IPS-20b (cell line): ENCODE measurements around the gene UCHL1.
"Not testable (repeated sequence)": the region's sequence is repeated elsewhere in the genome, so short reads cannot be mapped to it uniquely, and the experiment has no call there.

Source experiments
- H3K27ac ChIP-seq: one replicate; pipeline ENCODE4 v1.5.1; 2013; ENCODE audit warnings: low read length
- H3K27me3 ChIP-seq: 2 replicates; pipeline ENCODE4 v1.6.1; 2013; ENCODE audit warnings: mild to moderate bottlenecking, low read length, inconsistent platforms; ENCODE audit not compliant: insufficient read depth
- H3K36me3 ChIP-seq: 2 replicates; pipeline ENCODE4 v1.6.1; 2013; ENCODE audit warnings: low read depth, mild to moderate bottlenecking, inconsistent platforms, low read length, moderate library complexity; ENCODE audit not compliant: insufficient read depth
- H3K4me1 ChIP-seq: 2 replicates; pipeline ENCODE4 v1.6.1; 2013; ENCODE audit warnings: mild to moderate bottlenecking, control low read depth, inconsistent platforms, low read length, moderate library complexity; ENCODE audit not compliant: insufficient read depth
- H3K4me3 ChIP-seq: 2 replicates; pipeline ENCODE4 v1.5.1; 2013; ENCODE audit warnings: mild to moderate bottlenecking, low read length, inconsistent platforms
- H3K9ac ChIP-seq: 2 replicates; pipeline ENCODE4 v1.6.1; 2013; ENCODE audit warnings: low read depth, mild to moderate bottlenecking, inconsistent platforms, low read length, moderate library complexity
- H3K9me3 ChIP-seq: 2 replicates; pipeline ENCODE4 v1.6.1; 2013; ENCODE audit warnings: mild to moderate bottlenecking, low read depth, low read length, inconsistent platforms; ENCODE audit not compliant: insufficient read depth

Gene UCHL1

DNA sequence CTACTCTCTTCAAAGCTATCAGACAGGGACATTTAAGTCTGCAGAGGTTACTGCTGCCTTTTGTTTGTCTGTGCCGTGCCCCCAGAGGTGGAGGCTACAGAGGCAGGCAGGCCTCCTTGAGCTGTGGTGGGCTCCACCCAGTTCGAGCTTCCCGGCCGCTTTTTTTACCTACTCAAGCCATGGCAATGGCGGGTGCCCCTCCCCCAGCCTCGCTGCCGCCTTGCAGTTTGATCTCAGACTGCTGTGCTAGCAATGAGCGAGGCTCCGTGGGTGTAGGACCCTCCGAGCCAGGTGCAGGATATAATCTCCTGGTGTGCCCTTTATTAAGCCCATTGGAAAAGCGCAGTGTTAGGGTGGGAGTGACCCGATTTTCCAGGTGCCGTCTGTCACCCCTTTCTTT, 19.2 kb downstream of the UCHL1 start:
- H3K36me3 ChIP-seq, H3K4me1 ChIP-seq, H3K27ac ChIP-seq, H3K4me3 ChIP-seq, H3K27me3 ChIP-seq, H3K9ac ChIP-seq, H3K9me3 ChIP-seq: not testable (repeated sequence)

DNA sequence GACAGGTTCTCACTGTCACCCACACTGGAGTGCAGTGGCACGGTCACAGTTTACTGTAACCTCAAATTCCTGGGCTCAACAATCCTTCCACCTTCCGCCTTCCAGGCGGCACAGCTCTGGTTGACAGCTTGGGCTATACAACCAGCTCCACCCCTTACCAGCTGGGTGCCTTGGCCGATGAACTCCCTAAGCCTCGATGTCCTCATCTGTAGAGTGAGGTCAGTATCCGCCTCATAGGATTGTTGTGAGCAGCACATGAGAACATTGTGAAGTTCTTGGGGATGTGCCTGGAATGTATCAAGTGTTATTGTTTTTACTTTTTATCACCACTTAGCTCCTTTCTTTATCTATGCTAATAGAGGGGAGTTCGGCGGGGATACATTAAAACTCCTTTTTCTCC, 23.3 kb downstream of the UCHL1 start:
- Histone ChIP-seq H3K27me3 (no peaks in the 10 kb centered on the region), H3K36me3 (no peaks in the 10 kb centered on the region), H3K4me3 (no peak overlapping the region), H3K9ac (no peak overlapping the region), H3K9me3 (peaks cover 6% of the 10 kb centered on the region; the same call in 1 of the 2 replicates), H3K27ac (no peak overlapping the region), H3K4me1 (no peaks in the 10 kb centered on the region)

GRCh38 chr4:41281038-41281634, 24.4 kb downstream of the UCHL1 start:
- Histone ChIP-seq H3K4me3 (no peak overlapping the region), H3K27me3 (no peaks in the 10 kb centered on the region), H3K36me3 (no peaks in the 10 kb centered on the region), H3K27ac (no peak overlapping the region), H3K4me1 (no peaks in the 10 kb centered on the region), H3K9me3 (peaks cover 5% of the 10 kb centered on the region; the same call in 1 of the 2 replicates), H3K9ac (no peak overlapping the region)

GRCh38 chr4:41282366-41282765, 25.6 kb downstream of the UCHL1 start:
- Histone ChIP-seq H3K9ac (no peak overlapping the region), H3K27me3 (no peaks in the 10 kb centered on the region), H3K4me3 (no peak overlapping the region), H3K36me3 (no peaks in the 10 kb centered on the region), H3K4me1 (no peaks in the 10 kb centered on the region), H3K9me3 (no peaks in the 10 kb centered on the region), H3K27ac (no peak overlapping the region)

DNA sequence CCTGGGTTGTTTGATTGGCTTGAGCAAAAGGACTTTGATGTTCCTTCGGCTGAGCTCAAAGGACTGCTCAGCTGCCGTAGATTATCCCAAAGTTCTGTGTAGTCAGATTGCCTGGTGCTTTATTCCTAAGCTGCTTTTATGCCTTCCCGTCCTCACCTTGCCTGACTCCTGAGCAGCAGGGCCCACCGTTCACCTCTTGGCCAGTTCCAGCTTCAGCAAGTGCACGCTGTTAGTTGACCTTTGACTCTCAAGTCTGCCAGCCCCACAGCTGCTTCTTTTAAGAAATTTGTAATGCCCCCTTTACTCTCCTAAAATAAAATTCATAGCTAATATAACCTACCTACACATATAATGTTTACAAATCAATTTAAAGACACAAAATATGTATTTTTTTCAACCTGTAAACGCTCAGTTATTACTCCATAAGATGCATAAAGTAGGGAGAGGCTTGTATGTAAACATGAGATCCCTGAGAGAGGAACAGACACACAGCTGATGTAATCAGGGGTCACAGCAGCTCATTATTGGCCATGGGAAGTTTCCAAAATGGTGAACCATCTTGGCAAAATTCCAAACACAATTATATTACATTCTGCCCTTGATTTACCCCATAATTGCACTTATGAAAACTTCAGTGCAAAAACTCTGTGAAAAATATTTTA, 28.6 kb downstream of the UCHL1 start:
- H3K27ac ChIP-seq, result no peak overlapping the region
- no peaks in the 10 kb centered on the region for H3K27me3 ChIP-seq
- peaks cover 14% of the 10 kb centered on the region; the same call in 1 of the 2 replicates for H3K9me3 ChIP-seq
- H3K4me3 ChIP-seq, result no peak overlapping the region
- H3K9ac ChIP-seq, result no peak overlapping the region
- H3K4me1 ChIP-seq, result no peaks in the 10 kb centered on the region
- H3K36me3 ChIP-seq, result no peaks in the 10 kb centered on the region

DNA sequence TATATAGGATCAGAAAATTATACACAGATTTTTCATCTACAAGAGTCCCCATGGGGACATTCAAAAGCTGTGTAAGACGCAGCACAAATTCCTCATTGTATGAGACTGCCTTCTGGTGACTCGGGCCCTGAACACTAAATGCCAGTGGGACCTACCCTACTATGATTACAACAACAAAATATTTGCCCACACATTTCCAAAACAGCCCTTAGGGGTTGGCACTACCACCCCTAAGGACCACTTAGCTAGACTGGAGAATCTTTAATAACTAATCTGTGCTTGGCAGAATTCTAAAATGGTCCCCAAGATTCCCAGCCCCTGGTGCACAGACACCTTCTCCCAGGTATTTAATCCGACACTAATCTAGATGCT, 29.1 kb downstream of the UCHL1 start:
- Histone ChIP-seq H3K27me3 (no peaks in the 10 kb centered on the region), H3K4me1 (no peaks in the 10 kb centered on the region), H3K9ac (no peak overlapping the region), H3K4me3 (no peak overlapping the region), H3K9me3 (peaks cover 14% of the 10 kb centered on the region; the same call in 1 of the 2 replicates), H3K36me3 (no peaks in the 10 kb centered on the region), H3K27ac (no peak overlapping the region)

DNA sequence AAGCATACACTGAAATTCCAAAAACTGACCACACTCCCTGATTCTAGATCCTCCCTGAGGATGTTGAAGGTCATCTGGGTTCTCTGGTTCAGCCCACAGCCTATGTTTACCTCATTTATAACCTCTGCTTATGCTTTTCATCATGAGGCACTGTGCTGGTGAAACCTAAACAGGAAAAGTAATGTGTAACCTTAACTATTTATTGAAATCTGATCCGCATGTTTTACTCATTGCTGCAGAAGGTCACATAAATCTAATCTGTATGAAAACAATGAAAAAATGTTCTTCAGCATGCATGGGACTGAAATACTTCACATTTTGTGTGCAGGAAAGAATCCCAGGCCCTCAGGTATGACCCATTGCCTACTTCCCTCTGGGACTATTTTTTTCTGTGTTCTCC, 30.3 kb downstream of the UCHL1 start:
- Histone ChIP-seq H3K4me3 (no peak overlapping the region), H3K36me3 (no peaks in the 10 kb centered on the region), H3K9me3 (peaks cover 14% of the 10 kb centered on the region; the same call in 1 of the 2 replicates), H3K4me1 (no peaks in the 10 kb centered on the region), H3K27ac (no peak overlapping the region), H3K27me3 (no peaks in the 10 kb centered on the region), H3K9ac (no peak overlapping the region)

GRCh38 chr4:41287852-41288251, 31.1 kb downstream of the UCHL1 start:
- Histone ChIP-seq H3K9me3 (peaks cover 14% of the 10 kb centered on the region; the same call in 1 of the 2 replicates), H3K27ac (no peak overlapping the region), H3K4me1 (no peaks in the 10 kb centered on the region), H3K9ac (no peak overlapping the region), H3K4me3 (no peak overlapping the region), H3K36me3 (no peaks in the 10 kb centered on the region), H3K27me3 (no peaks in the 10 kb centered on the region)

- Histone ChIP-seq H3K9ac (no peak overlapping the region), H3K9me3 (peaks cover 14% of the 10 kb centered on the region; the same call in 1 of the 2 replicates), H3K4me3 (no peak overlapping the region), H3K4me1 (no peaks in the 10 kb centered on the region), H3K27me3 (no peaks in the 10 kb centered on the region), H3K27ac (no peak overlapping the region), H3K36me3 (no peaks in the 10 kb centered on the region)
Observed at GRCh38 chr4:41288254-41288653, 31.5 kb downstream of the UCHL1 start.

DNA sequence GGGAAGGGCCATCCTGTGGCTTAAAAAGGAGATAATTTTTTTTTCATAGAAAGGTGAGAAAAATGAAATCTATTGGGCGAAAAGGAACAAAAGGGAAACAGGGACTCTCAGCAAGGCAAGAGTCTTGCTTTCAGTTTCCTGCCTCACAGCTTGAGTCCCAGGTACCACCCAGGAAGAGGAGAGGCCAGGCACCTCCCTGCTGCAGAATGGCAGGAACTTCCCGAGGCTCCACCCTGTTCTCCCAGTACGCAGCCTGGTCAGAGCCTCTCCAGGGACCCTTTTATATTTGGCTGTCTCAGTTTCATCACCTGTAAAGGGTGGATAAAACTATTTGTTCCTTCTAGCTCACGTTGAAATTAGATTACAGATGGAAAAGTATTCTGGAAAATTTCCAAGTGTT, 33.8 kb downstream of the UCHL1 start:
- Histone ChIP-seq H3K36me3 (no peaks in the 10 kb centered on the region), H3K27ac (no peak overlapping the region), H3K4me1 (no peaks in the 10 kb centered on the region), H3K9ac (no peak overlapping the region), H3K4me3 (no peak overlapping the region), H3K27me3 (no peaks in the 10 kb centered on the region), H3K9me3 (peaks cover 31% of the 10 kb centered on the region)

GRCh38 chr4:41294445-41295062, 37.8 kb downstream of the UCHL1 start:
- Histone ChIP-seq H3K36me3 (no peaks in the 10 kb centered on the region), H3K27ac (no peak overlapping the region), H3K9me3 (peaks cover 18% of the 10 kb centered on the region), H3K4me3 (no peak overlapping the region), H3K9ac (no peak overlapping the region), H3K27me3 (no peaks in the 10 kb centered on the region), H3K4me1 (no peaks in the 10 kb centered on the region; the same call in 1 of the 2 replicates)

- Histone ChIP-seq H3K4me1 (no peaks in the 10 kb centered on the region; the same call in 1 of the 2 replicates), H3K27me3 (no peaks in the 10 kb centered on the region), H3K4me3 (no peak overlapping the region), H3K27ac (no peak overlapping the region), H3K9ac (no peak overlapping the region), H3K9me3 (peaks cover 18% of the 10 kb centered on the region), H3K36me3 (no peaks in the 10 kb centered on the region)
Observed at GRCh38 chr4:41296995-41297394, 40.3 kb downstream of the UCHL1 start.
